ENCODE data around the gene B4GALNT4.
A peak's percentile ranks its signal among the peaks of the same experiment; 100 is the strongest.
"Not testable (repeated sequence)": the region's sequence is repeated elsewhere in the genome, so short reads cannot be mapped to it uniquely, and the experiment has no call there.

The B4GALNT4 gene

GRCh38 chr11:360326-361280, 8.7 kb upstream of the B4GALNT4 start:
- no peak for DNase-seq

- no peak for DNase-seq
Measured at GRCh38 chr11:362642-363442, 6.5 kb upstream of the B4GALNT4 start.

GRCh38 chr11:363443-363805, 5.9 kb upstream of the B4GALNT4 start:
- DNase-seq = not testable (repeated sequence)

- peak; percentile 65 for DNase-seq
Measured at GRCh38 chr11:363948-364761, 5.1 kb upstream of the B4GALNT4 start.

- DNase-seq = no peak
Measured at GRCh38 chr11:364991-365725, 4.1 kb upstream of the B4GALNT4 start.

GRCh38 chr11:365831-366230, 3.5 kb upstream of the B4GALNT4 start:
- DNase-seq = no peak

GRCh38 chr11:367956-368413, 1.3 kb upstream of the B4GALNT4 start:
- DNase-seq = no peak

- DNase-seq = no peak
Measured at GRCh38 chr11:368414-369335, 624 bp upstream of the B4GALNT4 start.

GRCh38 chr11:370070-370941, 1.0 kb downstream of the B4GALNT4 start:
- no peak for DNase-seq

GRCh38 chr11:371051-371450, 1.8 kb downstream of the B4GALNT4 start:
- DNase-seq = no peak

- DNase-seq = no peak
Measured at GRCh38 chr11:371716-372590, 2.7 kb downstream of the B4GALNT4 start.

- no peak for DNase-seq
Measured at GRCh38 chr11:372809-373715, 3.8 kb downstream of the B4GALNT4 start.

- no peak for DNase-seq
Measured at GRCh38 chr11:373716-374551, 4.6 kb downstream of the B4GALNT4 start.

- no peak for DNase-seq
Measured at GRCh38 chr11:375065-376025, 6.0 kb downstream of the B4GALNT4 start.

- no peak for DNase-seq
Measured at GRCh38 chr11:376531-377173, 7.4 kb downstream of the B4GALNT4 start.
